Mesendoderm (in vitro differentiated cells): ENCODE measurements around the gene PPIG. TPM values are rescaled to one million over a fixed set of nuclear protein-coding genes. Genes with fewer than 3 reads are reported as not detected.
"Not testable (repeated sequence)": the region's sequence is repeated elsewhere in the genome, so short reads cannot be mapped to it uniquely, and the experiment has no call there.

Experiments
- DNase-seq: peaks from one replicate; pipeline ENCODE4 v3.0.0; 2013
- H2AK5ac ChIP-seq: 2 replicates; pipeline ENCODE4 v1.6.1; 2013; ENCODE audit warnings: low read length, inconsistent platforms
- H2BK120ac ChIP-seq: 2 replicates; pipeline ENCODE4 v1.6.1; 2013; ENCODE audit warnings: low read depth, mild to moderate bottlenecking, low read length, moderate library complexity, mixed read lengths
- H2BK15ac ChIP-seq: replicated peaks from 2 replicates; pipeline ENCODE4 v1.6.1; 2013; ENCODE audit warnings: low read depth, mild to moderate bottlenecking, moderate library complexity
- H2BK5ac ChIP-seq: 2 replicates; pipeline ENCODE4 v1.6.1; 2013; ENCODE audit warnings: low read length, inconsistent platforms
- H3K18ac ChIP-seq: 2 replicates; pipeline ENCODE4 v1.6.1; 2013; ENCODE audit warnings: mild to moderate bottlenecking, low read length, mixed read lengths
- H3K23ac ChIP-seq: one replicate; pipeline ENCODE4 v1.6.1; 2013; ENCODE audit warnings: low read length
- H3K27ac ChIP-seq: 2 replicates; pipeline ENCODE4 v1.5.1; 2013; ENCODE audit warnings: low read depth, mild to moderate bottlenecking, inconsistent platforms, low read length, moderate library complexity
- H3K27me3 ChIP-seq: 2 replicates; pipeline ENCODE4 v1.6.1; 2013; ENCODE audit warnings: low read length, control low read depth, mild to moderate bottlenecking, inconsistent platforms; ENCODE audit not compliant: insufficient read depth, poor library complexity
- H3K36me3 ChIP-seq: 2 replicates; pipeline ENCODE4 v1.6.1; 2013; ENCODE audit warnings: low read length, inconsistent platforms; ENCODE audit not compliant: control insufficient read depth, insufficient read depth
- H3K4ac ChIP-seq: one replicate; pipeline ENCODE4 v1.6.1; 2013; ENCODE audit warnings: low read depth, mild to moderate bottlenecking, low read length, moderate library complexity
- H3K4me1 ChIP-seq: 2 replicates; pipeline ENCODE4 v1.6.1; 2013; ENCODE audit warnings: low read depth, low read length, inconsistent platforms; ENCODE audit not compliant: control insufficient read depth
- H3K4me2 ChIP-seq: 2 replicates; pipeline ENCODE4 v1.6.1; 2013; ENCODE audit warnings: low read length
- H3K4me3 ChIP-seq: 2 replicates; pipeline ENCODE4 v1.5.1; 2013; ENCODE audit warnings: mild to moderate bottlenecking, low read length
- H3K56ac ChIP-seq: one replicate; pipeline ENCODE4 v1.6.1; 2013; ENCODE audit warnings: low read length
- H3K79me1 ChIP-seq: 2 replicates; pipeline ENCODE4 v1.6.1; 2013; ENCODE audit warnings: low read length, inconsistent platforms
- H3K79me2 ChIP-seq: 2 replicates; pipeline ENCODE4 v1.6.1; 2013; ENCODE audit warnings: mild to moderate bottlenecking, low read length; ENCODE audit not compliant: control insufficient read depth, insufficient read depth
- H3K9ac ChIP-seq: 2 replicates; pipeline ENCODE4 v1.6.1; 2013; ENCODE audit warnings: low read length, inconsistent platforms
- H4K5ac ChIP-seq: one replicate; pipeline ENCODE4 v1.6.1; 2013; ENCODE audit warnings: low read length
- H4K8ac ChIP-seq: one replicate; pipeline ENCODE4 v1.6.1; 2013; ENCODE audit warnings: low read depth, mild to moderate bottlenecking, control low read depth, low read length, moderate library complexity
- WGBS: extraction: QIAGEN DNeasy Blood & Tissue Kit; methylation state at CpG from one replicate; pipeline ENCODE4 v1.1.7; 2013; ENCODE audit warnings: low lambda C conversion rate, missing lambda C conversion rate; ENCODE audit not compliant: insufficient coverage; ENCODE audit errors: extremely low coverage; 5-methylcytosine and 5-hydroxymethylcytosine counted together
- polyA plus RNA-seq, 2 experiments: library from polyadenylated mRNA; stranded (reverse); fragments of 200-250 nt; gene quantifications; one replicate each; pipeline ENCODE4 v1.2.3, GENCODE V29; 2013

The PPIG gene
- polyA plus RNA-seq (2013, experiment 1 of 2) = 143 TPM
- 144 TPM for polyA plus RNA-seq (2013, experiment 2 of 2)

DNA sequence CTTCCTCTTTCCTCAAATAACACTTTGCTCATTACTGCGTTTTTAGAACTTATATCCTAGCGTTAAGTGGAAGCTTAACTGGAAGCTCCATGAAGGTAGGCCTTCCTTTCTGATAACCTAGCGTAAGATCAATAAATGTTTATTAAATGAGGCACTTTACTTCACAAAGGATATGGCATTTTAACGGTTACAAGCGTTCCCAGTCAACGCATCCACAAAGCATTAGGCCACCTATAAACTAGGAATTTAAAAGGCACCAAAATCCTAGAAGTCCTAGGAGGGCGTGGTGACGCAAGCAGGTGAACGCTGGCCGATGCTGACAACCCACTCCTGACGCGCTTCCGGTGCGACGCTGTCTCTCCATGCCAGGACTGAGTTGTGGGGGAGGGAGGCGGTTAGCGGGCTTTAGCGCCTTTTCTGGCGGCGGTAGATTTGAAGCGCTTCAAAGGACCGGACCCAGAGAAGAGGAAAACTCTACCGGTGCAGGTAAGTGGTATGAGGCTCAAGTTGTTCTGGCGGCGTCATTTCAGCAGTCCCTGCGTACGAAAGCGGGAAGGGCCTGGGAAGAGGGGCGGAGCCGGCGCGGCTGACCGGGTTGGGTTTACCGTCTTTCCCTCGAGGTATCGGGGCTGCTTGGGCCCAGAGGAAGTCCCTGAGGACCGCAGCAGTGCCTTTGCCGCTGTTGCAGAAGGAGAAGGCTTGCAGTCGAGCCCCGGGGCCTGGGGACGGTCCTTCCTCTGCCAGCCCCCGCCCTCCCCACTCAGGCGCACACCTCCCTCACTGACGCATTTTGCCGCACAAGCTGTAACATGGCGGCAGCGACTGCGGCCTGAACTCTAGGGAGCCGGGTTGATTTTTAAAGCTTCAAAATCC is at the start of gene PPIG:
Gene PPIG (plus strand): TSS at position 347 of the 873 bp plus-strand sequence. CDS start 19,691 bp downstream, outside the sequence.
- Histone ChIP-seq H2AK5ac (no peak within 1 kb of the TSS), H3K23ac (peak within 1 kb of the TSS; percentile 85), H3K56ac (peak within 1 kb of the TSS; percentile 97), H3K79me2 (peaks cover 38% of the 10 kb centered on the region), H2BK5ac (no peak within 1 kb of the TSS), H3K27me3 (no peaks in the 10 kb centered on the region), H3K18ac (peak within 1 kb of the TSS; percentile 25), H3K4me2 (peak within 1 kb of the TSS; percentile 78), H3K4me3 (peak within 1 kb of the TSS; percentile 95), H3K36me3 (no peaks in the 10 kb centered on the region), H3K4ac (peak within 1 kb of the TSS; percentile 38), H3K9ac (peak within 1 kb of the TSS; percentile 99), H4K8ac (no peak within 1 kb of the TSS), H2BK15ac (no peak within 1 kb of the TSS), H3K27ac (peak within 1 kb of the TSS; percentile 64), H3K79me1 (no peaks in the 10 kb centered on the region), H4K5ac (peak within 1 kb of the TSS; percentile 93), H2BK120ac (no peak within 1 kb of the TSS), H3K4me1 (peaks cover 3% of the 10 kb centered on the region)
- peak; percentile 96 for DNase-seq
- no CpG with 5 or more reads among the region's 49 CpGs for WGBS

DNA sequence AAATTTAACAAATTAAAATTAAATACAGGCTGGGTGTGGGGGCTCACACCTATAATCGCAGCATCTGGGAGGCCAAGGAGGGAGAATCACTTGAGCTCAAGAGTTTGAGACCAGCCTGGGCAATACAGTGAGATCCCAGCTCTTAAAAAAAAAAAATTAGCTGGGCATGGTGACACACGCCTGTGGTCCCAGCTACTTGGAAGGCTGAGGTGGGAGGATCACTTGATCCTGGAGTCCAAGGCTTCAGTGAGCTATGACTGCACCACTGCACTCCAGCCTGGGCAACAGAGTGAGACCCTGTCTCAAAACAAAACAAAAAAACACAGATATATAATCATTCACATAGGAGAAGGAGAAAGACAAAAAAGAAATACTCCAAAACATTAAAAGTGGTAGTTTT is 44.7 kb upstream of the PPIG start:
- H3K4me3 ChIP-seq, H3K4me1 ChIP-seq, H2BK120ac ChIP-seq, H3K9ac ChIP-seq, H3K27ac ChIP-seq, H3K79me2 ChIP-seq, H3K4ac ChIP-seq, H4K5ac ChIP-seq, H2BK5ac ChIP-seq, H4K8ac ChIP-seq, H3K27me3 ChIP-seq, H2AK5ac ChIP-seq, H3K23ac ChIP-seq, H3K79me1 ChIP-seq, H3K36me3 ChIP-seq, H3K56ac ChIP-seq, DNase-seq, H3K18ac ChIP-seq, H2BK15ac ChIP-seq, H3K4me2 ChIP-seq: not testable (repeated sequence)
- no CpG with 5 or more reads among the region's 2 CpGs for WGBS

DNA sequence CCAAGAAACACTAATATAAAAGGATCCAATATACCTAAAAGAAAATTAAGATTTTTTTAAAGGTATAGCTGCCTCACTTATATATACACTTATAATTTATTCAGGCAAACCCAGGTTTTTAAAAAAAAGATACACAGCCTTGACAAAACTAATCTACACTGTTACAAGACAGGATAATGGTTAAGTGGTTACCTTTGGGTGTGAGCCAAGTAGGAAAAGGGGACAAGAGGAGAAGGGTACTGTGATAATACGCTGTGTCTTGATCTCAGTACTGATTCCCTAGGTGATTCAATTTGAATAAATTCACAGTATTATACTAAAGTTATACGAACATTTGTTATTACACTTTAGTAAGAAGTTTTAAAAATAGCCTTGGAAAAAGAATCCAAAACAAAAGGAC is 44.0 kb upstream of the PPIG start:
- no peaks in the 10 kb centered on the region for H3K79me2 ChIP-seq
- H3K9ac ChIP-seq = no peak overlapping the region
- no peak overlapping the region for H3K56ac ChIP-seq
- no CpG with 5 or more reads among the region's 2 CpGs for WGBS
- no peak overlapping the region for H4K8ac ChIP-seq
- H3K79me1 ChIP-seq = no peaks in the 10 kb centered on the region
- H3K4me3 ChIP-seq = no peak overlapping the region
- no peak overlapping the region for H3K18ac ChIP-seq
- H2AK5ac ChIP-seq = no peak overlapping the region
- DNase-seq = no peak
- H3K27me3 ChIP-seq = no peaks in the 10 kb centered on the region
- H4K5ac ChIP-seq = no peak overlapping the region
- H3K27ac ChIP-seq = no peak overlapping the region
- H3K4me1 ChIP-seq = no peaks in the 10 kb centered on the region
- H2BK15ac ChIP-seq = no peak overlapping the region
- H2BK120ac ChIP-seq = no peak overlapping the region
- no peak overlapping the region for H3K4me2 ChIP-seq
- no peak overlapping the region for H3K23ac ChIP-seq
- H3K36me3 ChIP-seq = peaks cover 1% of the 10 kb centered on the region
- H2BK5ac ChIP-seq = no peak overlapping the region
- H3K4ac ChIP-seq = no peak overlapping the region

DNA sequence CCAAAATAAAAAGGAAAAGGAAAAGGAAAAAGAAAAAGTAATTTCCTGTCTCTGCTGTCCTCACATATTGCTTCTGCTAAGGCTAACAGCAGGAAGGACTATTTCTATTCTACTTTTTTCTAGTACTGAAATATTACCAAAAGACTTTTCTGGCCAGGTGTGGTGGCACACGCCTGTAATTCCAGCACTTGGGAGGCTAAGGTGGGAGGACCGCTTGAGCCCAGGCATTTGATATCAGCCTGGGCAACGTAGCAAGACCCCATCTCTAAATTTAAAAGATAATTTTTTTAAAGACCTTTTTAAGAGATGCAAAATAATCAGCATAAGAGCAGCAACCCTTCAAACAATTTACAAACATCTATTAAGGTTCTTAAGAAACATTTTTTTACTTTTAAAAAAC is 41.7 kb upstream of the PPIG start:
- H4K5ac ChIP-seq = no peak overlapping the region
- H3K79me2 ChIP-seq = no peaks in the 10 kb centered on the region
- H3K27ac ChIP-seq = no peak overlapping the region
- no peak overlapping the region for H3K4me2 ChIP-seq
- no peaks in the 10 kb centered on the region for H3K79me1 ChIP-seq
- no peaks in the 10 kb centered on the region for H3K27me3 ChIP-seq
- H3K4ac ChIP-seq = no peak overlapping the region
- H3K23ac ChIP-seq = no peak overlapping the region
- no peak overlapping the region for H3K56ac ChIP-seq
- H3K18ac ChIP-seq = no peak overlapping the region
- no peak overlapping the region for H2BK15ac ChIP-seq
- no peak overlapping the region for H2AK5ac ChIP-seq
- DNase-seq = no peak
- H3K9ac ChIP-seq = no peak overlapping the region
- H2BK120ac ChIP-seq = no peak overlapping the region
- H3K4me3 ChIP-seq = no peak overlapping the region
- H2BK5ac ChIP-seq = no peak overlapping the region
- WGBS = no CpG with 5 or more reads among the region's 3 CpGs
- no peaks in the 10 kb centered on the region for H3K4me1 ChIP-seq
- H3K36me3 ChIP-seq = peaks cover 1% of the 10 kb centered on the region
- H4K8ac ChIP-seq = no peak overlapping the region

DNA sequence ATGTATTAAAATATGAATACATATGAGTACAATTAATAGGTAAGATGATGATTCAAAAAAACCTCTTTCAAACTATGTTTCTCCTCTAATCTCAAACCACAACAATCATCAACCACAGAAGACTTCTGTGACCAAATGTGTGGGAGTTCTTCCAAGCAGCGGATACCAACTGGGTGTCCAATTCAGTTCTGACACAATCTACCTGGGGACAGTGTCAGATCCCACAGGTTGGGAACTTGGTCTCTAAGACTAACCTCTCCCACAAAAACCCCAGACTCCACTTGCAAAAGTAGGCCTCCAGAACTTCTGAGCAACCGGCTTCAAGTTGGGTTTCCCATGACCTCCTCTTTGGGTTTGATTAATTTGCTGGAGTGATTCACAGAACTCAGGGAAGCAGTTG is 37.4 kb upstream of the PPIG start:
- Histone ChIP-seq H3K4me1 (no peaks in the 10 kb centered on the region), H3K18ac (no peak overlapping the region), H3K79me1 (no peaks in the 10 kb centered on the region), H3K4ac (no peak overlapping the region), H3K4me2 (no peak overlapping the region), H3K9ac (no peak overlapping the region), H3K4me3 (no peak overlapping the region), H3K27ac (no peak overlapping the region), H3K79me2 (no peaks in the 10 kb centered on the region), H4K8ac (no peak overlapping the region), H3K56ac (no peak overlapping the region), H3K36me3 (no peaks in the 10 kb centered on the region), H2BK120ac (no peak overlapping the region), H2BK15ac (no peak overlapping the region), H4K5ac (no peak overlapping the region), H3K23ac (no peak overlapping the region), H2AK5ac (no peak overlapping the region), H2BK5ac (no peak overlapping the region), H3K27me3 (no peaks in the 10 kb centered on the region)
- DNase-seq = no peak
- no CpG with 5 or more reads among the region's 2 CpGs for WGBS
